OCI-LY3 (cell line): ENCODE data around the gene VGLL4.

Experiments
- CTCF ChIP-seq: fragments of 200-600, 300-600 bp; sonication (generic); IDR thresholded peaks from 2 replicates; pipeline ENCODE4 v1.5.1; 2014; ENCODE audit warnings: antibody characterized with exemption, low read length, low read depth
- EZH2phosphoT487 ChIP-seq: fragments of 200-600 bp; shearing (Covaris generic); IDR thresholded peaks from 2 replicates; pipeline ENCODE4 v1.6.1; 2018; ENCODE audit warnings: antibody characterized with exemption, mixed run types, low read depth

- no peak for TF ChIP-seq CTCF
- no peak for TF ChIP-seq EZH2phosphoT487
These were observed 100.4 kb downstream of the VGLL4 start for GRCh38 chr3:11543141-11543947.
